Measurements from ENCODE around the gene PHLDA1. TPM values are rescaled to one million over a fixed set of nuclear protein-coding genes. Genes with fewer than 3 reads are reported as not detected.

PHLDA1 gene
- total and polyA plus RNA-seq, 2 of the 13 experiments (the other 11 are each of a cell fraction or from before 2014, with no cell fraction given) = 33.8 to 41.0 TPM

GRCh38 chr12:76032043-76032981, 736 bp upstream of the PHLDA1 start (continued):
- TF ChIP-seq HDAC1 (CRISPR knock-in tag; IDR thresholded peaks at IDR 0.05) (peak; percentile 67; the same call in 1 of the 2 replicates), DZIP1 (CRISPR knock-in tag; IDR thresholded peaks at IDR 0.05) (no peak; the same call in 1 of the 2 replicates), HOXA9 (CRISPR knock-in tag; IDR thresholded peaks at IDR 0.05; ENCODE audit: borderline replicate concordance) (peak; percentile 12; the same call in 1 of the 2 replicates), ZFP91 (CRISPR knock-in tag; IDR thresholded peaks at IDR 0.05; ENCODE audit: borderline replicate concordance) (peak; percentile 73; the same call in 1 of the 2 replicates), ZNF33A (CRISPR knock-in tag; IDR thresholded peaks at IDR 0.05; ENCODE audit: borderline replicate concordance) (peak; percentile 18; the same call in 1 of the 2 replicates), NR2F6 (IDR thresholded peaks at IDR 0.05) (peak; percentile 35; the same call in 1 of the 2 replicates), NR2F6 (CRISPR knock-in tag; IDR thresholded peaks at IDR 0.05) (no peak), ZFX (CRISPR knock-in tag; IDR thresholded peaks at IDR 0.05; ENCODE audit: low read depth) (peak; percentile 69), REST (IDR thresholded peaks at IDR 0.05; ENCODE audit: borderline replicate concordance in 1 of 2, low read depth in 1 of 2, low read length in 2 of 2) (peak in 1 of 2 experiments; percentile 44; a peak in 1 of 4 replicates), ZNF7 (CRISPR knock-in tag; IDR thresholded peaks at IDR 0.05) (no peak), ZNF121 (CRISPR knock-in tag; IDR thresholded peaks at IDR 0.05) (peak; percentile 55; the same call in 1 of the 2 replicates), CBX5 (CRISPR knock-in tag; IDR thresholded peaks at IDR 0.05; ENCODE audit: borderline replicate concordance) (0 out of 2 replicates have a peak, but pooled peaks have one; percentile 13), ZNF781 (CRISPR knock-in tag; IDR thresholded peaks at IDR 0.05; ENCODE audit: borderline replicate concordance, not compliant biosample characterization) (peak; percentile 16), SAP130 (CRISPR knock-in tag; IDR thresholded peaks at IDR 0.05; ENCODE audit: low read depth) (peak; percentile 72), POLR2AphosphoS5 (IDR thresholded peaks at IDR 0.05; ENCODE audit: low read depth, low read length) (peak; percentile 74), ZNF670 (CRISPR knock-in tag; IDR thresholded peaks at IDR 0.05; ENCODE audit: borderline replicate concordance) (peak; percentile 62; the same call in 1 of the 2 replicates), ELF1 (CRISPR knock-in tag; IDR thresholded peaks at IDR 0.05) (peak; percentile 22; the same call in 1 of the 2 replicates), CTCF (CRISPR knock-in tag; IDR thresholded peaks at IDR 0.05) (0 out of 2 replicates have a peak, but pooled peaks have one; percentile 8)
